ENCODE measurements around the gene EFNA3.

EFNA3 gene

GRCh38 chr1:155107309-155108264 lies 28.9 kb downstream of the EFNA3 start (continued):
- TF ChIP-seq, protein P1, sequence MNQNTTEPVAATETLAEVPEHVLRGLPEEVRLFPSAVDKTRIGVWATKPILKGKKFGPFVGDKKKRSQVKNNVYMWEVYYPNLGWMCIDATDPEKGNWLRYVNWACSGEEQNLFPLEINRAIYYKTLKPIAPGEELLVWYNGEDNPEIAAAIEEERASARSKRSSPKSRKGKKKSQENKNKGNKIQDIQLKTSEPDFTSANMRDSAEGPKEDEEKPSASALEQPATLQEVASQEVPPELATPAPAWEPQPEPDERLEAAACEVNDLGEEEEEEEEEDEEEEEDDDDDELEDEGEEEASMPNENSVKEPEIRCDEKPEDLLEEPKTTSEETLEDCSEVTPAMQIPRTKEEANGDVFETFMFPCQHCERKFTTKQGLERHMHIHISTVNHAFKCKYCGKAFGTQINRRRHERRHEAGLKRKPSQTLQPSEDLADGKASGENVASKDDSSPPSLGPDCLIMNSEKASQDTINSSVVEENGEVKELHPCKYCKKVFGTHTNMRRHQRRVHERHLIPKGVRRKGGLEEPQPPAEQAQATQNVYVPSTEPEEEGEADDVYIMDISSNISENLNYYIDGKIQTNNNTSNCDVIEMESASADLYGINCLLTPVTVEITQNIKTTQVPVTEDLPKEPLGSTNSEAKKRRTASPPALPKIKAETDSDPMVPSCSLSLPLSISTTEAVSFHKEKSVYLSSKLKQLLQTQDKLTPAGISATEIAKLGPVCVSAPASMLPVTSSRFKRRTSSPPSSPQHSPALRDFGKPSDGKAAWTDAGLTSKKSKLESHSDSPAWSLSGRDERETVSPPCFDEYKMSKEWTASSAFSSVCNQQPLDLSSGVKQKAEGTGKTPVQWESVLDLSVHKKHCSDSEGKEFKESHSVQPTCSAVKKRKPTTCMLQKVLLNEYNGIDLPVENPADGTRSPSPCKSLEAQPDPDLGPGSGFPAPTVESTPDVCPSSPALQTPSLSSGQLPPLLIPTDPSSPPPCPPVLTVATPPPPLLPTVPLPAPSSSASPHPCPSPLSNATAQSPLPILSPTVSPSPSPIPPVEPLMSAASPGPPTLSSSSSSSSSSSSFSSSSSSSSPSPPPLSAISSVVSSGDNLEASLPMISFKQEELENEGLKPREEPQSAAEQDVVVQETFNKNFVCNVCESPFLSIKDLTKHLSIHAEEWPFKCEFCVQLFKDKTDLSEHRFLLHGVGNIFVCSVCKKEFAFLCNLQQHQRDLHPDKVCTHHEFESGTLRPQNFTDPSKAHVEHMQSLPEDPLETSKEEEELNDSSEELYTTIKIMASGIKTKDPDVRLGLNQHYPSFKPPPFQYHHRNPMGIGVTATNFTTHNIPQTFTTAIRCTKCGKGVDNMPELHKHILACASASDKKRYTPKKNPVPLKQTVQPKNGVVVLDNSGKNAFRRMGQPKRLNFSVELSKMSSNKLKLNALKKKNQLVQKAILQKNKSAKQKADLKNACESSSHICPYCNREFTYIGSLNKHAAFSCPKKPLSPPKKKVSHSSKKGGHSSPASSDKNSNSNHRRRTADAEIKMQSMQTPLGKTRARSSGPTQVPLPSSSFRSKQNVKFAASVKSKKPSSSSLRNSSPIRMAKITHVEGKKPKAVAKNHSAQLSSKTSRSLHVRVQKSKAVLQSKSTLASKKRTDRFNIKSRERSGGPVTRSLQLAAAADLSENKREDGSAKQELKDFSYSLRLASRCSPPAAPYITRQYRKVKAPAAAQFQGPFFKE (tag by site-specific recombination; IDR thresholded peaks at IDR 0.05; ENCODE audit: borderline replicate concordance), result no peak
- TF ChIP-seq, protein P2, sequence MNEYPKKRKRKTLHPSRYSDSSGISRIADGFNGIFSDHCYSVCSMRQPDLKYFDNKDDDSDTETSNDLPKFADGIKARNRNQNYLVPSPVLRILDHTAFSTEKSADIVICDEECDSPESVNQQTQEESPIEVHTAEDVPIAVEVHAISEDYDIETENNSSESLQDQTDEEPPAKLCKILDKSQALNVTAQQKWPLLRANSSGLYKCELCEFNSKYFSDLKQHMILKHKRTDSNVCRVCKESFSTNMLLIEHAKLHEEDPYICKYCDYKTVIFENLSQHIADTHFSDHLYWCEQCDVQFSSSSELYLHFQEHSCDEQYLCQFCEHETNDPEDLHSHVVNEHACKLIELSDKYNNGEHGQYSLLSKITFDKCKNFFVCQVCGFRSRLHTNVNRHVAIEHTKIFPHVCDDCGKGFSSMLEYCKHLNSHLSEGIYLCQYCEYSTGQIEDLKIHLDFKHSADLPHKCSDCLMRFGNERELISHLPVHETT (tag by site-specific recombination; IDR thresholded peaks at IDR 0.05), result no peak
- no peak for TF ChIP-seq ZNF664 (tag by site-specific recombination; IDR thresholded peaks at IDR 0.05)
- TF ChIP-seq ZNF132 (tag by site-specific recombination; IDR thresholded peaks at IDR 0.05; ENCODE audit: borderline replicate concordance), result no peak
- TF ChIP-seq REST (tag by site-specific recombination; IDR thresholded peaks at IDR 0.05), result no peak

GRCh38 chr1:155108296-155108695 lies 29.7 kb downstream of the EFNA3 start:
- ChIA-PET POLR2A (no interaction called here), CTCF (interaction anchor here (0.7 to 2.0 kb wide), 5 partner anchors 8 to 64 kb away, joined by 3 to 11 read pairs (median 8); partner anchors contain the start of gene KRTCAP2)
- Histone ChIP-seq H3K4me3 (ENCODE audit: low read depth, low read length) (no peak overlapping the region), H3K9me3 (ENCODE audit: control insufficient read depth, insufficient read depth, low read depth, low read length) (no peaks in the 10 kb centered on the region), H3K4me1 (ENCODE audit: control insufficient read depth, insufficient read depth, low read length) (no peaks in the 10 kb centered on the region), H3K36me3 (ENCODE audit: control insufficient read depth in 2 of 2, insufficient read depth in 1 of 2, low read length in 2 of 2) (no peaks in the 10 kb centered on the region), H3K27ac (ENCODE audit: extremely low read depth, low read depth, low read length) (no peak overlapping the region)
- TF ChIP-seq ZNF341 (tag by site-specific recombination; IDR thresholded peaks at IDR 0.05; ENCODE audit: low read depth), result no peak
- no peak for TF ChIP-seq CTCF (tag by site-specific recombination; IDR thresholded peaks at IDR 0.05)
- TF ChIP-seq PRDM4 (tag by site-specific recombination; IDR thresholded peaks at IDR 0.05), result no peak
- no peak for TF ChIP-seq ZNF426 (tag by site-specific recombination; IDR thresholded peaks at IDR 0.05)
- no peak for TF ChIP-seq ZNF560 (tag by site-specific recombination; IDR thresholded peaks at IDR 0.05; ENCODE audit: borderline replicate concordance)
- no peak for TF ChIP-seq ZNF221 (tag by site-specific recombination; IDR thresholded peaks at IDR 0.05; ENCODE audit: borderline replicate concordance)
- no peak for TF ChIP-seq ZNF132 (tag by site-specific recombination; IDR thresholded peaks at IDR 0.05; ENCODE audit: borderline replicate concordance)
- TF ChIP-seq ZXDB (tag by site-specific recombination; IDR thresholded peaks at IDR 0.05), result no peak
- TF ChIP-seq ZNF585B (tag by site-specific recombination; IDR thresholded peaks at IDR 0.05), result no peak
- TF ChIP-seq ZNF514 (tag by site-specific recombination; IDR thresholded peaks at IDR 0.05), result no peak
- no peak for TF ChIP-seq ZNF513 (tag by site-specific recombination; IDR thresholded peaks at IDR 0.05)
- TF ChIP-seq WT1 (tag by site-specific recombination; IDR thresholded peaks at IDR 0.05), result no peak
- TF ChIP-seq GLIS2 (tag by site-specific recombination; IDR thresholded peaks at IDR 0.05), result no peak

Measured in HEK293 (cell line).